ENCODE measurements around the gene RNF17. TPM values are rescaled to one million over a fixed set of nuclear protein-coding genes. Genes with fewer than 3 reads are reported as not detected.
A peak's percentile ranks its signal among the peaks of the same experiment; 100 is the strongest.
"Not testable (repeated sequence)": the region's sequence is repeated elsewhere in the genome, so short reads cannot be mapped to it uniquely, and the experiment has no call there.

RNF17 gene
- total RNA-seq, 3 donors from 2014 or later, result 0.29 TPM; not detected in 2

DNA sequence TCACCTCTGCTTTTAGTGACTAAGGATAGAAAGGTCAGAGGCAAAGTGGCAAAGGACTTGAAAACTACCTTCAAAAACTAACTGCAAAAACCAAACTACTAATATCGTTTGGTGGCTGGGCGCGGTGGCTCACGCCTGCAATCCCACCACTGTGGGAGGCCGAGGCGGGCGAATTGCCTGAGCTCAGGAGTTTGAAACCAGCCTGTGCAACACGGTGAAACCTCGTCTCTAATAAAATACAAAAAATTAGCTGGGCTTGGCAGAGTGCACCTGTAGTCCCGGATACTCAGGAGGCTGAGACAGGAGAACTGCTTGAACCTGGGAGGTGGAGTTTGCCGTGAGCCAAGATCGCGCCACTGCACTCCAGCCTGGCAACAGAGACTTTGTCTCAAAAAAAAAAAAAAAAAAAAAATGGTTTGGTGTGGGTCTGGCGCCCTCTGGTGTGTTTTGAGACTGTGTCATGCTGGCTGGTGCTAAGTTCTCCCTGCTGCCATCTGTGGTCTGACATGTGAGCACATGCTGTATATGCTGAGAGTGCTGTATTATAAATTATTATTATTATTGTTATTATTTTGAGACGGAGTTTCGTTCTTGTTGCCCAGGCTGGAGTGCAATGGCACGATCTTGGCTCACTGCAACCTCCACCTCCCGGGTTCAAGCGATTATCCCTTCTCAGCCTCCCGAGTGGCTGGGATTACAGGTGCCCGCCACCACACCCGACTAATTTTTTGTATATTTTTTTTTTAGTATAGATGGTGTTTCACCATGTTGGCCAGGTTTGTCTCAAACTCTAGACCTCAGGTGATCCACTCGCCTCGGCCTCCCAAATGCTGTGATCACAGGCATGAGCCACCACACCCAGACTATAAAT is 36.0 kb upstream of the RNF17 start:
- Histone ChIP-seq H3K9me3 (peaks cover 0 to 9% of the 10 kb centered on the region in 2 donors), H3K36me3 (no peaks in the 10 kb centered on the region), H3K4me1 (no peaks in the 10 kb centered on the region), H3K4me3 (no peak overlapping the region), H3K27me3 (peaks cover 0 to 6% of the 10 kb centered on the region in 2 donors), H3K27ac (no peak overlapping the region)
- peak in 1 of 2 donors; percentile 32 for DNase-seq (ENCODE audit: low spot score in 2 of 2)
- TF ChIP-seq, protein P1, sequence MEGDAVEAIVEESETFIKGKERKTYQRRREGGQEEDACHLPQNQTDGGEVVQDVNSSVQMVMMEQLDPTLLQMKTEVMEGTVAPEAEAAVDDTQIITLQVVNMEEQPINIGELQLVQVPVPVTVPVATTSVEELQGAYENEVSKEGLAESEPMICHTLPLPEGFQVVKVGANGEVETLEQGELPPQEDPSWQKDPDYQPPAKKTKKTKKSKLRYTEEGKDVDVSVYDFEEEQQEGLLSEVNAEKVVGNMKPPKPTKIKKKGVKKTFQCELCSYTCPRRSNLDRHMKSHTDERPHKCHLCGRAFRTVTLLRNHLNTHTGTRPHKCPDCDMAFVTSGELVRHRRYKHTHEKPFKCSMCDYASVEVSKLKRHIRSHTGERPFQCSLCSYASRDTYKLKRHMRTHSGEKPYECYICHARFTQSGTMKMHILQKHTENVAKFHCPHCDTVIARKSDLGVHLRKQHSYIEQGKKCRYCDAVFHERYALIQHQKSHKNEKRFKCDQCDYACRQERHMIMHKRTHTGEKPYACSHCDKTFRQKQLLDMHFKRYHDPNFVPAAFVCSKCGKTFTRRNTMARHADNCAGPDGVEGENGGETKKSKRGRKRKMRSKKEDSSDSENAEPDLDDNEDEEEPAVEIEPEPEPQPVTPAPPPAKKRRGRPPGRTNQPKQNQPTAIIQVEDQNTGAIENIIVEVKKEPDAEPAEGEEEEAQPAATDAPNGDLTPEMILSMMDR (IDR thresholded peaks at IDR 0.05), result peak in 2 of 3 donors; percentile 54 to 56
- TF ChIP-seq POLR2AphosphoS5 (IDR thresholded peaks at IDR 0.05) (no peak), POLR2A (IDR thresholded peaks at IDR 0.05) (no peak)
- intact Hi-C loops (cut with DNase I; ENCODE audit: low total_unique reads), result no loop called here

- H3K27ac ChIP-seq; H3K27me3 ChIP-seq; H3K36me3 ChIP-seq; H3K4me3 ChIP-seq; H3K9me3 ChIP-seq; DNase-seq (ENCODE audit: low spot score in 2 of 2); H3K4me1 ChIP-seq; intact Hi-C loops (cut with DNase I; ENCODE audit: low total_unique reads): not testable (repeated sequence)
Observed at GRCh38 chr13:24730873-24731567, 32.9 kb upstream of the RNF17 start.

DNA sequence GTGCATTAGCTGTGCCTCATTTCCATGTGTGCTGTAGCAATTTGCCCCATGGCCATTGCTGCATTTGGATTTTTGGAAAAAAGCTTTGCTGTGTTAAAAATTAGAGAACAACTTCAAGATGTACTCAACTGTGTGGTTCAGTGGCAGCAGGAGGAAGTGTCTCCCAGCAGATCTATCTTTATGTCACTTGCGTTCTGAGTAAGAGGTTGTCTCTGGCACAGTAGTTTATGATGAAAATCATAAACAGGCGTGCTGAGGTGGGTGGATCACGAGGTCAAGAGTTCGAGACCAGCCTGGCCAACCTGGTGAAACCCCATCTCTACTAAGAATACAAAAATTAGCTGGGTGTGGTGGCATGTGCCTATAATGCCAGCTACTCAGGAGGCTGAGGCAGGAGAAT is 29.0 kb upstream of the RNF17 start:
- intact Hi-C loops (cut with DNase I; ENCODE audit: low total_unique reads), result no loop called here

GRCh38 chr13:24737042-24737441 is 26.9 kb upstream of the RNF17 start:
- intact Hi-C loops (cut with DNase I; ENCODE audit: low total_unique reads), result no loop called here
- no peaks in the 10 kb centered on the region for H3K9me3 ChIP-seq
- no peak overlapping the region for H3K27ac ChIP-seq
- H3K4me3 ChIP-seq, result no peak overlapping the region
- no peak for TF ChIP-seq POLR2A (IDR thresholded peaks at IDR 0.05)
- TF ChIP-seq, protein P1 (IDR thresholded peaks at IDR 0.05), result no peak
- TF ChIP-seq POLR2AphosphoS5 (IDR thresholded peaks at IDR 0.05), result no peak
- no peaks in the 10 kb centered on the region for H3K36me3 ChIP-seq
- no peaks in the 10 kb centered on the region for H3K27me3 ChIP-seq
- no peaks in the 10 kb centered on the region for H3K4me1 ChIP-seq
- DNase-seq (ENCODE audit: low spot score in 2 of 2), result no peak

More for the DNA sequence above, 29.0 kb upstream of the RNF17 start:
- Histone ChIP-seq H3K9me3 (peaks cover 0 to 9% of the 10 kb centered on the region in 2 donors), H3K27me3 (no peaks in the 10 kb centered on the region), H3K4me1 (no peaks in the 10 kb centered on the region), H3K27ac (no peak overlapping the region), H3K4me3 (no peak overlapping the region), H3K36me3 (no peaks in the 10 kb centered on the region)
- TF ChIP-seq, protein P1 (IDR thresholded peaks at IDR 0.05), result no peak
- TF ChIP-seq POLR2A (IDR thresholded peaks at IDR 0.05), result no peak
- TF ChIP-seq POLR2AphosphoS5 (IDR thresholded peaks at IDR 0.05), result no peak
- DNase-seq (ENCODE audit: low spot score in 2 of 2), result no peak

DNA sequence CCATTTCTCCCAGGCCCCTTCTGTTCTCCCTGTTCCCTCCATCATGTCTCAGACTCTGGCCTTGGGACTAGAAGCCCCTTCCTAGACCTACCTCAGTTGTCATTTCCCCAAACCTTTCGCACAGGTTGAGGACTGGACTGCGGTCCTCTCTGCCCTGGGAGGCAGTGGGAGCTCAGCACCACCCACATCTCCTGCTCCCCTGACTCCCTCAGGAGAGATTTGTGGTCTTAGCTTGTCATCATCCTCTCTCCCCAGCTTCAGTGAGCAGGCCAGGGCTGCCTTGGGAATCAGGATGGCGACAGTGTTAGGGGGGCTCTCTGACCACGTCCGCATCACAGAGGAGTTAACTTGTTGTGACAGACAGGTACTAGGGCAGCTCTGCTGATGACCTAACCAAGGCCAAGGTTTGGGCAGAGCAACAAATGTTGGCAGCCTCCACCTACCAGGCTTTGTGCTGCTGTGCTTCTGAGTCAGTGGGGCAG is 25.6 kb upstream of the RNF17 start:
- Histone ChIP-seq H3K27ac (no peak overlapping the region), H3K4me1 (no peaks in the 10 kb centered on the region), H3K9me3 (no peaks in the 10 kb centered on the region), H3K27me3 (peaks cover 0 to 8% of the 10 kb centered on the region in 2 donors), H3K36me3 (no peaks in the 10 kb centered on the region), H3K4me3 (no peak overlapping the region)
- DNase-seq (ENCODE audit: low spot score in 2 of 2), result no peak
- TF ChIP-seq, protein P1 (IDR thresholded peaks at IDR 0.05), result no peak
- TF ChIP-seq POLR2AphosphoS5 (IDR thresholded peaks at IDR 0.05) (no peak), POLR2A (IDR thresholded peaks at IDR 0.05) (no peak)
- intact Hi-C loops (cut with DNase I; ENCODE audit: low total_unique reads), result no loop called here
